NCI-H2196 treated with DMSO at 0.1 percent for 48 hours (cell line): ENCODE measurements around the gene CDH2.

Experiments
- DNase-seq: peaks from one replicate; lab custom pipeline; 2025; ENCODE audit not compliant: unreplicated experiment; lab: John Stamatoyannopoulos, UW

Gene CDH2

GRCh38 chr18:28171837-28172236, 5.1 kb downstream of the CDH2 start:
- DNase-seq = no peak

GRCh38 chr18:28168725-28169124, 8.2 kb downstream of the CDH2 start:
- no peak for DNase-seq

- no peak for DNase-seq
These were observed 9.0 kb downstream of the CDH2 start for GRCh38 chr18:28167835-28168349.

GRCh38 chr18:28164771-28165483, 12.0 kb downstream of the CDH2 start:
- no peak for DNase-seq

GRCh38 chr18:28163201-28163775, 13.6 kb downstream of the CDH2 start:
- no peak for DNase-seq

- DNase-seq = no peak
These were observed 15.0 kb downstream of the CDH2 start for GRCh38 chr18:28161608-28162599.

GRCh38 chr18:28159055-28159454, 17.9 kb downstream of the CDH2 start:
- no peak for DNase-seq

GRCh38 chr18:28158083-28158581, 18.8 kb downstream of the CDH2 start:
- no peak for DNase-seq

DNA sequence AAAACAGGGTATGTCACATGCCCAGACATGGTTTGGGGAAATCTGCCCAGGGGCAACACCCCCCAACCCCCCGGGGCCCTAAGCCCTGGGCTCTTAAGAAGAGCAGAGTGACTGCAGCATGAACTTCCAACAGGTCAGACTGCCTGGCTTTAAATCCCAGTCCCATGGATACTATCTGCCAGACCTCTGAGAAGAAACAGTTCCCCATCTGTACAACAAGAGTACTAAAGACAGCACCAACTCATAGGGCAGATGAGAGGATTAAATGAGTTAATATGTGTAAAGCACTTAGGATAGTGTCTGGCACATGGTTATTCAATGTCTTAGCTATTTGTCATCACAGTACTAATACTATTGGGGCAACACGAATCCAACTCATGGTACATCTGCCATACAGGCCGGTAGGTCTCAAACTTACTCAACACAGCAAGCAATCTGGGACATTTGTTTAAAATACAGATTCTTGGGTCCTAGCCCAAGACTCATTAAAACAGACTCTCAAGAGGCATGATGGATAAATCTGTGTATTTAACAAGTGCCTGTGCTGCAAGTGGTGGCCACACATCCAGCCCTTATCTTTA, 23.4 kb downstream of the CDH2 start:
- no peak for DNase-seq

DNA sequence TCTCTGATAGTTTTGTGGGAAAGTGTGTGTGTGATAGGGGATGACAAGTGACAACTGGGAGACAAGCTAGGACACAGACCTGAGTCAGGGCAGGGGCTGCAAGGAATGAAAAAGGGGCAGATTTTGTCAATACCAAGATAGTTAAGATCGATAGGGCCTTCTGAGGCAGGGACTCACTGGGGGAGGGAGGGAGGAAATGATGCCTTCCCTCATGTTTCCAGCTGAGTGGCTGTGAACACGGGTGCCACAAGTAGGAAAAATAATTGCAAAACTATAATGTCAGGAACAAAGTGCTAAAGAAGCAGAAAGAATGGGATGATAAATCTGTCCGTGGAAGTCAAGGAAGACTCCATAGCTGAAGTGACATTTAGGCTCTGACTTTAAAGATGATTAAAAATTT, 24.2 kb downstream of the CDH2 start:
- DNase-seq = no peak

DNA sequence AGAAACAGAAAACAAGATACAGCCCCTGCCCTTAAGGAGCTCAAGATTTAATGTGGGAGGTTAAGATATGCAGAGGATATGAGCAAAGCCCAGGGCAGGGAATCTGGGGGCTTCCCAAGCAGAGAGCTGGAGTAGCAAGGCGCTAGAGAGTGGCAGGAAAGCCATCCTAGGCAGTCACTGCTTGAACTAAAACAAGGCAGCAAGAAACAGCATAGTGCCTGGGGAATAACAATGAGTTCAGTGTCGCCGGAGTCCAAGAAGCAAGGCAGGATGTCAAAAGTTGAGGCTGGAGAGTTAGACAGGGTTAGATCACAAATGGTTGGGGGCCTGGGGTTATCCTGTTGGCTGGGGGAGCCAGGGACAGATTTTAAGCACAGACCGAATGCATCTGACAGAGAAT, 24.6 kb downstream of the CDH2 start:
- DNase-seq = no peak

DNA sequence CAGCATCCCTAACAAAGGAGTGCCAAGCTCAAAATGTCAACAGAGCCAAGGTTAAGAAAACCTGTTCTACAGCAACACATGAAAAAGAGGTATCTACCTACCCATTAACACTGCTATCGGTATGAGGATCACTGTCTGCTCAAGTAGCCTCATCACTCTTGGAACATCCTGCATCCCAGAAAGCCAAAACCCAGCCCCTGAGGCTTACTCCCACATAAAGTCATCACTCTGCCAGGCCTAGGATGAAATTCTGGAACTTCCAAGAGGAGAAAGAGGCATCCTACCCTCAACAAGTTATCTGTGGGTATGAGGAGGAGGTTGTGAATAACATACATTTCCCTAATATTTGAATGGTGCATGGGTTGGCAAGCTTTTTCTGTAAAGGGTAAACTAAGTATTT, 25.5 kb downstream of the CDH2 start:
- DNase-seq = no peak

DNA sequence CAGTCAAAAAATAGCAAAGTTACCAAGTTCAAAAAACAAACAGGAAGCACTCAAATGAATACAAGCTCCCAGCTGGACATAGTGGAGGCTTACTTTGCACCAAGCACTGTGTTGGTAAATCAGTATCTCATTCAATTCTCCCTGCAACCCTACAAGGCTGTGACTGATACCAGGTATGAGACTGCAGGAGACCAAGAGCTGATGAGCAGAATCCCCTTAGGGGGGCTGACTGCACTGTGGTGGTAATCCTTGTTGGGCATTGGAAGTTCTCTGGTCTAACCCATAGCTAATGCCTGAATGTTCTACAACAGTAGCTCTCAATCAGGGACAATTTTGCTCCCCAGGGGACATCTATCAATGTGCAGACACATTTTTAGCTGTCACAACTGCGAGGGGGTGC, 26.0 kb downstream of the CDH2 start:
- no peak for DNase-seq

DNA sequence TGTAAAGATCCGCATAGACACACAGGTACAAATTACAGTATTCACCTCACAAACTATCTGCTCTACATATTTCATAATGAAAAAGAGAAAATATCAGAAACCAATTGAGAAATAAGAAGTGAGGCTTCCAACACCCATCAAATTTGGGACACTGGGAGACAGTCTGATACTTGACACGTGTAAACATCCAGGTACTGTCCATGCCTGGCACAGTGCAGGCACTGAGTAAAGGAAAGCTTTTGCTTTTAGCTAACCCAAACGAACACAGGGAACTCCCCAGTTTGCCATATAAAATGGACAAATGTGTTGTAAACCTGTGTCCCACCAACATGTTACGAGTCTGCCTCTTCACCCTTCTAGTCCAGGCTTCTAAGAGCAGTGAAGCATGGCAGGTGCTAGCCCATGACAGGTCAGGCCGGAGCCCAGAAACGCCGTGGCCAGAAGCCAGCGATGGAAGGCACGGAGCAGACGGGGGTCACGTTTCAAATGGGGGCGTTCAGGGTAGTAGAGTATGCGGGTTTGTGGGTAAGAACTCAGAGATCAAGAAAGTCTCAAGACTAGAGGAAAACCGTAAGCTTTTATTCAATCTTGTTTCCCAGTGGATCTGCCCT, 27.0 kb downstream of the CDH2 start:
- no peak for DNase-seq

GRCh38 chr18:28147674-28148171, 29.2 kb downstream of the CDH2 start:
- no peak for DNase-seq

DNA sequence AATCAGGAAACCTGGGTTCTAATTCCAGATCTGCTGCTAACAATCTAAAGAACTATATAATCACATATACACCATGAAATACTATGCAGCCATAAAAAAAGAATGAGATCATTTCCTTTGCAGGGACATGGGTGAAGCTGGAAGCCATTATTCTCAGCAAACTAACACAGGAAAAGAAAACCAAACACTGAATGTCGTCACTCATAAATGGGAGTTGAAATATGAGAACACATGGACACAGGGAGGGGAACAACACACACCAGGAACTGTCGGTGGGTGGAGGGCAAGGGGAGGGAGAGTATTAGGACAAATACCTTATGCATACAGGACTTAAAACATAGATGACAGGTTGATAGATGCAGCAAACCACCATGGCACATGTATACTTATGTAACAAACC, 33.2 kb downstream of the CDH2 start:
- DNase-seq = no peak

- no peak for DNase-seq
These were observed 38.1 kb downstream of the CDH2 start for GRCh38 chr18:28138816-28139215.

- DNase-seq = no peak
These were observed 40.9 kb downstream of the CDH2 start for GRCh38 chr18:28136071-28136470.

GRCh38 chr18:28134774-28135173, 42.2 kb downstream of the CDH2 start:
- DNase-seq = no peak

DNA sequence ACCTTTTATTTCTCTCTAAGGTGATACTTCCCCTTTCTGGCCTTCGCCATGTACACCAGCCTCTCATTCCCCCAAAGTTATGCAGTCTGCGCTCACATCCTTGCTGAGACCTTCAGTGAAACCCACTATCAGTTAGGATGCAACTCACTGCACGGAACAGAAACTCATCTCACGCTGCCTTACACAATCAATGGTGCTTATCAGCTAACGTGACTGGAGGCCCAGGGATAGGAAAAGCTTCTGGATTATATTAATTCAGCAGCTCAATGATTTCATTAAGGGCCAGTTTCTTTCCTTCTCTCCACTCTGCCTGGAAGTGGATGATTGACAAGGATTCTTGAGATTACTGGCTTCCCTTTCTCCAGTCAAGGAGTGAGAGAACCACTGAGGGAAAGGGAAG, 44.8 kb downstream of the CDH2 start:
- DNase-seq = no peak

GRCh38 chr18:28128659-28128980, 48.3 kb downstream of the CDH2 start:
- no peak for DNase-seq
